Activated naive CD4-positive, alpha-beta T cell treated with anti-CD3 and anti-CD28 coated beads, Interleukin-2, amount 50 U/mL, for 24 hours (primary cell): ENCODE data around the gene TAS2R60.
A peak's percentile ranks its signal among the peaks of the same experiment; 100 is the strongest.
"Not testable (repeated sequence)": the region's sequence is repeated elsewhere in the genome, so short reads cannot be mapped to it uniquely, and the experiment has no call there.

Source experiments
- H3K27ac Mint-ChIP-seq: one replicate; pipeline ENCODE4 v1.8.0; 2021; ENCODE audit warnings: mild to moderate bottlenecking, mixed read lengths
- H3K27me3 Mint-ChIP-seq: one replicate; pipeline ENCODE4 v1.8.0; 2021; ENCODE audit warnings: mixed read lengths
- H3K36me3 Mint-ChIP-seq: one replicate; pipeline ENCODE4 v1.8.0; 2021; ENCODE audit warnings: mixed read lengths
- H3K4me1 Mint-ChIP-seq: one replicate; pipeline ENCODE4 v1.8.0; 2021; ENCODE audit warnings: mixed read lengths
- H3K4me3 Mint-ChIP-seq: one replicate; pipeline ENCODE4 v1.8.0; 2021; ENCODE audit warnings: mild to moderate bottlenecking, mixed read lengths
- H3K9me3 Mint-ChIP-seq: one replicate; pipeline ENCODE4 v1.8.0; 2021; ENCODE audit warnings: mixed read lengths

Gene TAS2R60

DNA sequence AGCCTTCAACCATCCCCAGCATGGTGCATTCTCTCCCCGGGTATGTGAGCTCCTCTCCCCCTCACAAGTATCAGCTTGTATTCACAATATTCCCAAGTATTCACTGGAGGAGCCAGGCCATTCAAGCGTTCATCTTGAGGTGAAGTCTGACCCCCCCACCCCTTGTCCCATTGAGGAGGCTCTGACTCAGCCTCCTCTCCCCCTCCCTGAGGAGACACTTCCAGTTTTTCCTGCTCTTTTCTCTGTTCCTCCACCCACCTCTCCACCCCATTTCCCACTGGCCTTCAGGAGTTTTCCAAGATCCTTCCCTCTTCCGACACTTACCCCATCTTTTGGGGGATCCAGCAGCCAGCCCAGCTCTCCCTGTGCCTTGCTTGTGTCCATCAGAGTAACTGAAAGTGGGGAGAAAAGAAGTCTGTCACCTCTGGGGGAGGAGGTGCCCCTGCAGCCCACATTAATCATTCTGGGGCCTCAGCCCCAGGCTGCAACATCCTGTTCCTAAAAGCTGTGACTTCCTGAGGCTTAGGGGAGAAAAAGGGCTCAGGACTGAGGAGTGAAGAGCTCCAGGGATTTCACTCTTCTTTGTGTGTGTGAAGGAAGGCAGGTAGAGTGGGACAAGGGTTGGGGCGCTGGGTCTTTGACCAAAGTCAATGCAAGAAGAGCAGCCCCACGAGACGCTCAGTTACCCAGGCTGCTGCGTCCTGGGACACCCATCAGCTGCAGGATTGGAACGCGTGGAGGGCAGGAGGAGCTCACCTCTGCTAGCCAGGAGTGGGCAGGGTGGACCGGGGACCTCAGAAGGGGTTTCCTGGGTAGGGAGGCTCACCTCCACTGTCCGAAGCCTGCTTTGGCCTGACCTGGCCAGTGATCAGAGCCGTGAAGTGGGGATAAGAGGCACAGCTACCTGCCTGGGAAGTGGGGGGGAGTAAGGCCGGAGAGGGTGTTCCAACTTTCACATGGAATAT is 35.7 kb upstream of the TAS2R60 start:
- Mint-ChIP-seq H3K4me3 (peak overlapping the region; percentile 92), H3K27ac (peak overlapping the region; percentile 94), H3K4me1 (peaks cover 89% of the 10 kb centered on the region), H3K27me3 (no peaks in the 10 kb centered on the region), H3K36me3 (no peaks in the 10 kb centered on the region), H3K9me3 (no peaks in the 10 kb centered on the region)

DNA sequence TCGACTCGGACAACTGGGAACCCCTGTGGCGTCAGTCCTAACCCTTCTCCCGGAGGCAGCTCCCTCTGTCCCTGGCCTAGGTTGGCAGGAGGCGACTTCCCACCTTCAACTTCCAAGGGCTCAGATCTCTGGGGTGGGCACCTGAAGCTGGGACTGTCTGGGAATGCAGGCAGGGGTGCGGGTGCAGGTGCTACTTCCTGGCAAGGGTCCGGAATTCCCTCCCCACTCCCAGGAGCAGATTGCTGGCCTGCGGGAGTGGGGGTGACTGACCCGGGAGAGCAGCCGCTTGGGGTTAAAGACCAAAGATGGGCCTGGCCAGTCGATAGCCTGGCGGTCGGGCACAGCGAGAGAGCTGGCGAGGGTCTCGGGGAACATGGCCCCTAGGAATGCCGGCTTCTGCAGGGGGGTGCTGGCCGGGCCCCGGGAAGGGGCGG is 35.0 kb upstream of the TAS2R60 start:
- H3K27ac Mint-ChIP-seq: no peak overlapping the region
- peaks cover 85% of the 10 kb centered on the region for H3K4me1 Mint-ChIP-seq
- H3K36me3 Mint-ChIP-seq: no peaks in the 10 kb centered on the region
- H3K4me3 Mint-ChIP-seq: peak overlapping the region; percentile 92
- H3K27me3 Mint-ChIP-seq: no peaks in the 10 kb centered on the region
- H3K9me3 Mint-ChIP-seq: no peaks in the 10 kb centered on the region

DNA sequence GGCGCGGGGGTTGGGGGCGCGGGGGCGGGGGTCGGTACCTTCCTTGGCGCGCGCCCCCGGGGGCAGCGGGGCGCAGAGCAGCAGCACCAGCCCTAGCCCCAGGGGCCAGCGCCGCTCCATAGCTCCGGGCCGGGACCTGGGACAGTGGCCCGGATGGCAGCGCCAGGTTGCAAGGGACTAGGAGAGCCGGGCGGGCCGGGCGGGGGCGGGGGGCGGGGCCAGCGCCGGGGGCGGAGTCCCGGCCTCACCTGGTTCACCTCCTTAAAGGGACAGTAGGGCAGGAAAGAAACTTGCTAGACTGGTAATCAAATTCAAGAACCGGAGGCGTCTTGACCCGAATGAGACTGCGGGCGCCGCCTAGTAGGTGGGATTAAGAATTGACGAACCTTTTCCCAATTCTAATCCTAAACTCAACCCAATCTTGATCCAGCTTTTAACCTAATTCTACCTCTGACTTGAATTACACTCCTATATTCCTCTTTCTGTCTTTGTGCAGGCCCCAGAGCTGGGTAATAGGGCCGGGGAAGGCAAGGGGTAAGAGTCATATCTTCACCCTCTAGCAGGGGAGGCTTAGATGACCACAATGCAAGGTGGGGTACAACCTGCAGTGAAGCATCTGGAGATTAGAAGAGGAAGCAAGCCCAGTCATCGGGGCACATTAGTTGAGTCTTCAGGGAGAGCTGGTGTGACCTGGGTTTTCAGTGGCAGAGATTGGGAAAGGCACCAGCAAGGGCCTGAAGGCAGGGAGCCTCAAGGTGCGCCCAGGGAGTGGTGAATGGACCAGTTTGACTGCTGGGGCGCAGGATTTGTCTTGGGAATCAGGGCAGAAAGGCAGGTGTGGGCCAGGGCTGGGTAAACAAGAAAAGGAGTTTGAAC is 34.3 kb upstream of the TAS2R60 start, which contains the start of gene EPHA1:
Gene EPHA1 (minus strand): TSS at position 171 of the 876 bp plus-strand sequence. CDS start 51 bp downstream, at position 120.
- Mint-ChIP-seq H3K9me3 (no peaks in the 10 kb centered on the region), H3K36me3 (no peaks in the 10 kb centered on the region), H3K4me1 (peaks cover 78% of the 10 kb centered on the region), H3K4me3 (peak within 1 kb of the TSS; percentile 92), H3K27me3 (no peaks in the 10 kb centered on the region), H3K27ac (peak within 1 kb of the TSS; percentile 94)

DNA sequence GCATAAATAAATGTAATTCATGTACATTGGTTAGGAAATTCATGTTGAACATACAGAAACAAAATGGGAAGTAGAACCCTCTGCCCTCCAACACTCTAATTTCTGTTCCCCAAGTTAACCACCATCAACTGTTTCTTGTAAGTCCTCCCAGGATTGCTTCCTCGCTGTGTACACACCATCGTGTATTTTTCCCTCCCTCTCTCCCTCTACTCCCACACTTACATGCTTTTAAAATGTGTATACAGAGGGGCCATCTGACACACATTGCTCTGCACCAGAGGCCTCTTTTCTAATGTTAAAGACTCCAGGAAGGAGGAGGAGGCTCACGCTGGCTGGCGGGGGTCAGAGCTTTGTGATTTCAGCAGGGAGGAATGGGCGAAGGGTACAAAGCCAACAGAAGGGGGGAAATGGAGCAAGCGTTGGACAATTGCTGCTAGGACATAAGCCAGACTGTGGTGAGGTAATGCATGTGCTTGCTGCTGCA is 32.7 kb upstream of the TAS2R60 start:
- no peaks in the 10 kb centered on the region for H3K27me3 Mint-ChIP-seq

DNA sequence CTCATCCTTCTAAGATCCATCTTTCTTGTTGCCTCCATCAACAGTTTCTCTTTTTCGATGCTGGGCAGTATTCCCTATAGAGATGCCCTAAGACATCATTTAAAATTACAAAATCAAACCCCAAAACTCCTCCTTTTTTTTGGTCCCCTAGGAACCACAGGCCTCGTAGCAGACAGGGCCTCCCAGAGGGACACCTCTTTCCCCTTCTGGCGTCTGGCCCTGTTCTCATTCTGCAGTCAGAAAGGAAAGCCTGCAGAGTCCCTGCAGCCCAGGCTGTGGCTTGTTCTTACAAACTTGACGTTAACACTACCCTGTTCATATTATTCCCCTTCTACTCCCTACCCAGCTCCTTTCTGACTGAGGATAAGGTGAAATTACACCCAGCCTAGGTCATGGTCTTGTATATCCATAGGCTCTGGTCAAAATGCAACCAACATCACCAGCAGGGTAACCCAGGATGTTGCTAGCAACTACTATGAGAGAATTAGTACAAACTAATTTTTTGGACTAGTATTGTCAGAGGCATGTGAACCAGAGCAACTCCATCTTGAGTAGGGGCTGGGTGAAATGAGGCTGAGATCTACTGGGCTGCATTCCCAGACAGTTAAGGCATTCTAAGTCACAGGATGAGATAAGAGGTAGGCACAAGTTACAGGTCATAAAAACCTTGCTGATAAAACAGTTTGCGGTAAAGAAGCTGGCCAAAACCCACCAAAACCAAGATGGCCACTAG is 31.1 kb upstream of the TAS2R60 start:
- H3K27ac Mint-ChIP-seq: no peak overlapping the region

More for the DNA sequence above, 32.7 kb upstream of the TAS2R60 start:
- peaks cover 64% of the 10 kb centered on the region for H3K4me1 Mint-ChIP-seq
- H3K27ac Mint-ChIP-seq: peak overlapping the region; percentile 74
- H3K9me3 Mint-ChIP-seq: no peaks in the 10 kb centered on the region
- H3K36me3 Mint-ChIP-seq: no peaks in the 10 kb centered on the region
- no peak overlapping the region for H3K4me3 Mint-ChIP-seq

DNA sequence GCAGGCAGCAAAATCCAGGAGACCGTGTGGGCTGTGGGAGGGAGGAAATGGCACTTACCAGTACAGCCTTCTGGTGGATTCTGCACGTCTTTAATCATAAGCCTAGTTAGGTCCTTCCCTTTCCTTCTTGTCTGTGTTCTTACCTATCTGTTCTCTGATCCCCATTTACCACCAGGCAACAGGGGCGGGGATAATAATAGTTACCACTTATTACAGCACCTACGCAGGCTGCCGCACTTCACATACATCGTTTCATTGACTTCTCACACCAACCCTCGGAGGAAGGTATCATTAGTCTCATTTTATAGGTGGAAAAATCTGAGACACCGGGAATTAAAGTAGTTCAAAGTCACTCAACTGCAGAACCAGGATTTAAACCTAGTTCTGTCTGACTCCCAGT is 30.1 kb upstream of the TAS2R60 start:
- no peak overlapping the region for H3K4me3 Mint-ChIP-seq
- no peak overlapping the region for H3K27ac Mint-ChIP-seq
- H3K36me3 Mint-ChIP-seq: peaks cover under 1% of the 10 kb centered on the region
- peaks cover 51% of the 10 kb centered on the region for H3K4me1 Mint-ChIP-seq
- H3K9me3 Mint-ChIP-seq: no peaks in the 10 kb centered on the region
- no peaks in the 10 kb centered on the region for H3K27me3 Mint-ChIP-seq

More for the DNA sequence above, 31.1 kb upstream of the TAS2R60 start:
- Mint-ChIP-seq H3K9me3 (no peaks in the 10 kb centered on the region), H3K4me3 (no peak overlapping the region), H3K27me3 (no peaks in the 10 kb centered on the region), H3K4me1 (peaks cover 57% of the 10 kb centered on the region), H3K36me3 (no peaks in the 10 kb centered on the region)

DNA sequence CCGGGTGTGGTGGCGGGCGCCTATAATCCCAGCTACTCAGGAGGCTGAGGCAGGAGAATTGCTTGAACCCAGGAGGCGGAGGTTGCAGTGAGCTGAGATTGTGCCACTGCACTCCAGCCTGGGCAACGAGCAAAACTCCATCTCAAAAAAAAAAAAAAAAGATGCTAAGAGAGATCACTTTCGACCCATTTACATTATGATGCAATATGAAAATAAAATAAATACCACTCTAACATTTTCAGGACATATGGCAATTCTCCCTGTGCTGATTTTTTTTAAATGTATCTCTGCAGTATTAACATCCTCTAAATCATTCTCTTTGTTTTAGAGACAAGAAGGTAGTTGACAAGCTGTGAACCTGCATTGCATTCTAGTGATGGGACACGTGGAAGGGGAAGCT is 28.0 kb upstream of the TAS2R60 start:
- peaks cover 45% of the 10 kb centered on the region for H3K4me1 Mint-ChIP-seq
- not testable (repeated sequence) for H3K27ac Mint-ChIP-seq, H3K4me3 Mint-ChIP-seq, H3K27me3 Mint-ChIP-seq, H3K9me3 Mint-ChIP-seq, H3K36me3 Mint-ChIP-seq

DNA sequence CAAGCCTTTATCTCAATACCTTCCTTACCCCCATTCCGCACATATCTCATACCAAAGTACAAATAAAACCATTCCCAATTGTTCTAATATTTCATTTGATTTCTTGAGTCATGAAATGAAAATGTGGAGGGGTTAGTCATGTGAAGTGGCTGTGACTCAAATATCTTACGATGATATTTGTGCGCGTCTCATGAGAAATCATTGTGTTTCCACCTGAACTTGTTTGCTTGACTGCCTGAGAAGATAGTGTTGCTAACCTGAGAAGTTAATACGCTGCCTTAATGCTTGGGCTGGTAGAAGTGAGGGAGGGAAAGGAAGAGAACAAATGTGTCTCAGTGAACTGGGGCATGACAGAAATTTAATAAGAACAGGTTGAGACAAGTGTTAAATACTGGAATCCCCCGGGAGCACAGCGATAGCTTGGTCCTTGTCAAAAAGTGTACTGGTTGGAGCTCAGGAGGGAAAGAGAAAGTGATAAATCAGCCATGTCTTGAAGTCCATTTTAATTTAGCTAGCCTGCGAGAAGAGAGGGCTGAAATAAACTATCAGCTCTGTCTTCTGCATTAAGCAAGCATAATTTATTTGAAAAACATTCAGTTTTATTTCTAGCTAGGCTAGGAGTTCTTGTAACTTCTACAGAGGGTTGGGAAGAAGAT is 27.4 kb upstream of the TAS2R60 start:
- H3K4me3 Mint-ChIP-seq: no peak overlapping the region
- no peak overlapping the region for H3K27ac Mint-ChIP-seq
- peaks cover 12% of the 10 kb centered on the region for H3K36me3 Mint-ChIP-seq
- H3K9me3 Mint-ChIP-seq: no peaks in the 10 kb centered on the region
- H3K4me1 Mint-ChIP-seq: peaks cover 39% of the 10 kb centered on the region
- H3K27me3 Mint-ChIP-seq: no peaks in the 10 kb centered on the region

DNA sequence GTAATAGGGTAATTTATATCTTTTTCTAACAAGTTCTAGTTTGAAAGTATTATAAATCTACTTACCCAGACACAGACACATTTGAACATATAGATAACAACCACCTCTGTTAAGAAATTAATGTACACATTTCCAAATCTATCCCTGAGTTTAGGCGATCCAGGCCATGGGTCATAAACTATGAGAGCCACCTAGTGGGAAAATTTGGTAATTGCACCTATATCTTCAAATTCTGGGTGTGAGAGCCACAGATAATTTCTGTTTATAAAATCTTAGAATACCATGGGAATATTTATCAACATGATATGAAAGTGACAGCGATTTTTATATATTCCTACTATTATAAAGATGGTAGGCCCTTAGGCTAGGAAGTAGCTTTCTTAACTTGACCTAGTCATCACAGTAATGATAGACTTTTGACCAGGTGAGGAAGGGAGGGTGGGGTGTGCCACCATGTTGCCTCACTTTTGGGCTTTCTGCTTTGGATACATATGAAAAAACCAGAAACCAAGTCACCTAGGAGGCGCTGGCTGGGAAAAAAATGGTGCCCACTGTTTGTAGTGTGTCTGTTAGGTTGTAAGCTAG is 26.6 kb upstream of the TAS2R60 start:
- no peak overlapping the region for H3K27ac Mint-ChIP-seq
- H3K4me1 Mint-ChIP-seq: peaks cover 32% of the 10 kb centered on the region
- H3K9me3 Mint-ChIP-seq: no peaks in the 10 kb centered on the region
- no peak overlapping the region for H3K4me3 Mint-ChIP-seq
- H3K27me3 Mint-ChIP-seq: no peaks in the 10 kb centered on the region
- H3K36me3 Mint-ChIP-seq: peaks cover 15% of the 10 kb centered on the region

DNA sequence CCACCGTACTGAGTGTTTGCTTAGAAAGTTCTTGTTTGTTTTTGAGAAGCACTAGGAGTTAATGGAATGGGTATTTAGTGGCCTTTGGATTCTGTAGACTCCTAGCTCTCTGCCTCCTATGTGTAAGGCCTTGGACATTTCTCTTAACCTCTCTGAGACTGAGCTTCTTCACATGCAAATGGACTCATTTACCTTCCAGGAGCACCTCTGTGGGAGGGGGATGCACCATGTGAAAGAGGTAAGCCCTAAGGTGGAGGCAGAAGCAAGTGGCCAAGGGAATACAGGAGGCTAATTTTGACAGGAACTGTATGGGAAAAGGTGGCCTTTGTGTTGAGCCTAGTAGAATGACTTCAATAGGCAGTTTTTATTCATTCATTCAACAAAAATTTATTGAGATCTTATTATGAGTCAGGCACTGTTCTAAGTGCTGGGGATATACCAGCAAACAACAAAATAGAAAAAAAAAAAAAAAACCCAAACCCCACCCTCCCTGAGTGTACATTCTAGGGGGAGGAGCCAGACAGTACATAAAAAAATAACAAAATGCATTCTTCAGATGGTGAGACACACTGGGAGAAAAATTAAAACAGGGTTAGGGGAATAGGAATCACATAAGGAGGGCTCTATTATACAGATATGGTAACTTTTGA is 25.4 kb upstream of the TAS2R60 start:
- Mint-ChIP-seq H3K27ac (peak overlapping the region; percentile 67), H3K4me3 (no peak overlapping the region), H3K27me3 (no peaks in the 10 kb centered on the region), H3K36me3 (peaks cover 16% of the 10 kb centered on the region), H3K4me1 (peaks cover 23% of the 10 kb centered on the region), H3K9me3 (no peaks in the 10 kb centered on the region)

DNA sequence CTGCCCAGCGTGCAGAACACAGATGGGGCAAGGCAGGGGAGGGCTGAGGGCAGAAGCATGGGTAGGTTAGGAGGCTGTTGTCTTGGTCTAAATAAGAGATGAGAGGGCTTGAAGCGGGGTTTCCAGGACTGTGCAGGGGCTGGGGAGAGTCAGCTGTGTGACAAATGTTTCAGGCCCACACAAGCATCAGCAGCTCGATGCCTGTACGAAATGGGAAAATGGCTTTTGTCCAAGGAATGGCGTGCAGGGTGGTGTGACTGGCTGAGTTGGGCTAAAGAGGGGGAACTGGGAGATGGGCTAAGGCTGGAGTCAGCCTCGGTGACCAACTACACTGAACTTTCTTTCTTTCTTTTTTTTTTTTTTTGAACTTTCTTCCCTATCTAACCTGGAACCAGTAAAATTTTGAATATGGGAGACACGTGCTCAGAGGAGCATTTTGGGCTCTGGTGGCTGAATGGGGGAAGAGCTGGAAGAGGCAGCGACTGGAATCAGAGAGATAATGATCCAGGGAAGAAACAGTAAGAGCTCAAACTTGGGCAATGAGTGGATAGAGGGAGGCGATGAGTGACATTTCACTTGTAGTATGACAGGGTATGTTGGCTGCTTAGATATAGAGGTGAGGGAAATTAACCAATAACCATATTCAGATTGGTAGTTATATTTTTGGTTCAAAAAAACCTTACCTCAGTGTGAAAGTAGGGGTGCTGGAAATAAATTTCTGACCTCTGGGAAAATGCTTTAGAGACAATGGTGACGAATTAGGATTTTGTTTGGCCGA is 24.4 kb upstream of the TAS2R60 start:
- H3K4me3 Mint-ChIP-seq: no peak overlapping the region
- no peaks in the 10 kb centered on the region for H3K27me3 Mint-ChIP-seq
- no peak overlapping the region for H3K27ac Mint-ChIP-seq
- peaks cover 23% of the 10 kb centered on the region for H3K4me1 Mint-ChIP-seq
- H3K36me3 Mint-ChIP-seq: peaks cover 18% of the 10 kb centered on the region
- H3K9me3 Mint-ChIP-seq: no peaks in the 10 kb centered on the region

DNA sequence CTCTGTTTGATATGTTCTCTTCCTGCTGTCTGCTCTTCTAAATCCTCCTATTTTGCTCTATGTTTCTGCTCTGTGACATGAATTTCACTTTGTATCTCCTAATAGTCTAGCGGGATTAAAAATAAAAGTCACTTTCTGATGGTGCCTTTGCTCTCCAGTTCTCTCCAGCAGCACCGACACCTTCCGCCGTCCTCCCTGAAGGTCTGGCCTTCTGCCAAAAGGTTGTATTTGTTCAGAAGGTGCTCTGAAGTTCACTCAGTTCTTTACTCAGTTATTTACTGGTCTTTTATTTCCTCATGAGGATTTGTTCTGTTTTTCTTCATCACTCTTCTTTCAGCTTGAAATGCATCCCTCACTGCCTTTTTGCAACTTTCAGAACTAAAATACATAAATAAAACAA is 23.4 kb upstream of the TAS2R60 start:
- Mint-ChIP-seq H3K9me3 (no peaks in the 10 kb centered on the region), H3K4me3 (no peak overlapping the region), H3K4me1 (peaks cover 23% of the 10 kb centered on the region), H3K36me3 (peaks cover 18% of the 10 kb centered on the region), H3K27ac (no peak overlapping the region), H3K27me3 (no peaks in the 10 kb centered on the region)

DNA sequence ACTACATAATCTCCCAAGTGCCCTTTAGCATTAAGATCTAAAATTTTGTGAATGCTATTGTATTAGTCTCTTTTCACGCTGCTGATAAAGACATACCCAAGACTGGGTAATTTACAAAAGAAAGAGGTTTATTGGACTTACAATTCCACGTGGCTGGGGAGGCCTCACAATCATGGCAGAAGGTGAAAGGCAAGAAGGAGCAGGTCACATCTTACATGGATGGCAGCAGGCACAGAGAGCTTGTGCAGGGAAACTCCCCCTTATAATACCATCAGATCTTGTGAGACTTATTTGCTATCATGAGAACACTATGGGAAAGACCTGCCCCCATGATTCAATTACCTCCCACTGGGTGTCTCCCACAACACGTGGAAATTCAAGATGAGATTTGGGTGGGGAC is 22.6 kb upstream of the TAS2R60 start:
- H3K36me3 Mint-ChIP-seq: peaks cover 18% of the 10 kb centered on the region
- not testable (repeated sequence) for H3K27me3 Mint-ChIP-seq, H3K9me3 Mint-ChIP-seq, H3K27ac Mint-ChIP-seq, H3K4me3 Mint-ChIP-seq
- H3K4me1 Mint-ChIP-seq: peaks cover 22% of the 10 kb centered on the region
